Measurements from ENCODE around the gene ACAT1.

The ACAT1 gene

GRCh38 chr11:108121274-108122155, at the start of gene ACAT1:
ACAT1 (plus strand) TSS chr11:108121567; CDS start chr11:108121607, 40 bp downstream.
- peak within 1 kb of the TSS; percentile 63 to 71 for H3K4me3 ChIP-seq (ENCODE audit: low read depth in 1 of 2, low read length in 2 of 2)
- no peaks in the 10 kb centered on the region for H3K9me3 ChIP-seq (ENCODE audit: control insufficient read depth in 1 of 2, low read length in 2 of 2)
- peak within 1 kb of the TSS; percentile 55 for H3K27ac ChIP-seq (ENCODE audit: low read length)
- H3K4me1 ChIP-seq (ENCODE audit: control insufficient read depth in 1 of 2, insufficient read depth in 2 of 2, low read length in 2 of 2), result peaks cover 5 to 15% of the 10 kb centered on the region in 2 donors
- no peaks in the 10 kb centered on the region for H3K27me3 ChIP-seq (ENCODE audit: low read depth, low read length)
- no peaks in the 10 kb centered on the region for H3K36me3 ChIP-seq (ENCODE audit: control insufficient read depth in 1 of 2, insufficient read depth in 2 of 2, low read length in 2 of 2)

GRCh38 chr11:108084811-108085210, 36.6 kb upstream of the ACAT1 start:
- no peaks in the 10 kb centered on the region for H3K9me3 ChIP-seq (ENCODE audit: control insufficient read depth in 1 of 2, low read length in 2 of 2)
- H3K4me1 ChIP-seq (ENCODE audit: control insufficient read depth in 1 of 2, insufficient read depth in 2 of 2, low read length in 2 of 2), result no peaks in the 10 kb centered on the region
- no peak overlapping the region for H3K4me3 ChIP-seq (ENCODE audit: low read depth in 1 of 2, low read length in 2 of 2)
- H3K36me3 ChIP-seq (ENCODE audit: control insufficient read depth in 1 of 2, insufficient read depth in 2 of 2, low read length in 2 of 2), result peaks cover 16 to 20% of the 10 kb centered on the region in 2 donors
- no peak overlapping the region for H3K27ac ChIP-seq (ENCODE audit: low read length)
- H3K27me3 ChIP-seq (ENCODE audit: low read depth, low read length), result no peaks in the 10 kb centered on the region

GRCh38 chr11:108085672-108086071, 35.7 kb upstream of the ACAT1 start:
- Histone ChIP-seq H3K4me1 (ENCODE audit: control insufficient read depth in 1 of 2, insufficient read depth in 2 of 2, low read length in 2 of 2) (no peaks in the 10 kb centered on the region), H3K4me3 (ENCODE audit: low read depth in 1 of 2, low read length in 2 of 2) (no peak overlapping the region), H3K36me3 (ENCODE audit: control insufficient read depth in 1 of 2, insufficient read depth in 2 of 2, low read length in 2 of 2) (peaks cover 14 to 16% of the 10 kb centered on the region in 2 donors), H3K27ac (ENCODE audit: low read length) (no peak overlapping the region), H3K9me3 (ENCODE audit: control insufficient read depth in 1 of 2, low read length in 2 of 2) (no peaks in the 10 kb centered on the region), H3K27me3 (ENCODE audit: low read depth, low read length) (no peaks in the 10 kb centered on the region)

GRCh38 chr11:108092134-108092533, 29.2 kb upstream of the ACAT1 start:
- Histone ChIP-seq H3K36me3 (ENCODE audit: control insufficient read depth in 1 of 2, insufficient read depth in 2 of 2, low read length in 2 of 2) (peaks cover 15 to 29% of the 10 kb centered on the region in 2 donors), H3K4me1 (ENCODE audit: control insufficient read depth in 1 of 2, insufficient read depth in 2 of 2, low read length in 2 of 2) (no peaks in the 10 kb centered on the region), H3K27ac (ENCODE audit: low read length) (no peak overlapping the region), H3K9me3 (ENCODE audit: control insufficient read depth in 1 of 2, low read length in 2 of 2) (no peaks in the 10 kb centered on the region), H3K27me3 (ENCODE audit: low read depth, low read length) (no peaks in the 10 kb centered on the region), H3K4me3 (ENCODE audit: low read depth in 1 of 2, low read length in 2 of 2) (no peak overlapping the region)

GRCh38 chr11:108093128-108093904, 28.1 kb upstream of the ACAT1 start:
- no peaks in the 10 kb centered on the region for H3K27me3 ChIP-seq (ENCODE audit: low read depth, low read length)
- H3K27ac ChIP-seq (ENCODE audit: low read length), result no peak overlapping the region
- no peak overlapping the region for H3K4me3 ChIP-seq (ENCODE audit: low read depth in 1 of 2, low read length in 2 of 2)
- H3K36me3 ChIP-seq (ENCODE audit: control insufficient read depth in 1 of 2, insufficient read depth in 2 of 2, low read length in 2 of 2), result peaks cover 21 to 41% of the 10 kb centered on the region in 2 donors
- no peaks in the 10 kb centered on the region for H3K4me1 ChIP-seq (ENCODE audit: control insufficient read depth in 1 of 2, insufficient read depth in 2 of 2, low read length in 2 of 2)
- H3K9me3 ChIP-seq (ENCODE audit: control insufficient read depth in 1 of 2, low read length in 2 of 2), result no peaks in the 10 kb centered on the region

- no peaks in the 10 kb centered on the region for H3K9me3 ChIP-seq (ENCODE audit: control insufficient read depth in 1 of 2, low read length in 2 of 2)
- H3K36me3 ChIP-seq (ENCODE audit: control insufficient read depth in 1 of 2, insufficient read depth in 2 of 2, low read length in 2 of 2), result peaks cover 25 to 61% of the 10 kb centered on the region in 2 donors
- H3K4me3 ChIP-seq (ENCODE audit: low read depth in 1 of 2, low read length in 2 of 2), result no peak overlapping the region
- H3K27me3 ChIP-seq (ENCODE audit: low read depth, low read length), result no peaks in the 10 kb centered on the region
- H3K27ac ChIP-seq (ENCODE audit: low read length), result no peak overlapping the region
- no peaks in the 10 kb centered on the region for H3K4me1 ChIP-seq (ENCODE audit: control insufficient read depth in 1 of 2, insufficient read depth in 2 of 2, low read length in 2 of 2)
These were observed 24.2 kb upstream of the ACAT1 start for GRCh38 chr11:108097179-108097578.

- H3K36me3 ChIP-seq (ENCODE audit: control insufficient read depth in 1 of 2, insufficient read depth in 2 of 2, low read length in 2 of 2), result peaks cover 30 to 56% of the 10 kb centered on the region in 2 donors
- H3K27me3 ChIP-seq (ENCODE audit: low read depth, low read length), result no peaks in the 10 kb centered on the region
- H3K27ac ChIP-seq (ENCODE audit: low read length), result no peak overlapping the region
- H3K9me3 ChIP-seq (ENCODE audit: control insufficient read depth in 1 of 2, low read length in 2 of 2), result no peaks in the 10 kb centered on the region
- H3K4me3 ChIP-seq (ENCODE audit: low read depth in 1 of 2, low read length in 2 of 2), result no peak overlapping the region
- H3K4me1 ChIP-seq (ENCODE audit: control insufficient read depth in 1 of 2, insufficient read depth in 2 of 2, low read length in 2 of 2), result no peaks in the 10 kb centered on the region
These were observed 20.1 kb upstream of the ACAT1 start for GRCh38 chr11:108101090-108101775.

- no peaks in the 10 kb centered on the region for H3K9me3 ChIP-seq (ENCODE audit: control insufficient read depth in 1 of 2, low read length in 2 of 2)
- H3K27ac ChIP-seq (ENCODE audit: low read length), result no peak overlapping the region
- H3K4me1 ChIP-seq (ENCODE audit: control insufficient read depth in 1 of 2, insufficient read depth in 2 of 2, low read length in 2 of 2), result no peaks in the 10 kb centered on the region
- no peaks in the 10 kb centered on the region for H3K36me3 ChIP-seq (ENCODE audit: control insufficient read depth in 1 of 2, insufficient read depth in 2 of 2, low read length in 2 of 2)
- H3K27me3 ChIP-seq (ENCODE audit: low read depth, low read length), result no peaks in the 10 kb centered on the region
- no peak overlapping the region for H3K4me3 ChIP-seq (ENCODE audit: low read depth in 1 of 2, low read length in 2 of 2)
These were observed 10.2 kb upstream of the ACAT1 start for GRCh38 chr11:108111126-108111525.

- Histone ChIP-seq H3K27me3 (ENCODE audit: low read depth, low read length) (no peaks in the 10 kb centered on the region), H3K9me3 (ENCODE audit: control insufficient read depth in 1 of 2, low read length in 2 of 2) (no peaks in the 10 kb centered on the region), H3K27ac (ENCODE audit: low read length) (no peak overlapping the region), H3K4me3 (ENCODE audit: low read depth in 1 of 2, low read length in 2 of 2) (no peak overlapping the region), H3K36me3 (ENCODE audit: control insufficient read depth in 1 of 2, insufficient read depth in 2 of 2, low read length in 2 of 2) (no peaks in the 10 kb centered on the region), H3K4me1 (ENCODE audit: control insufficient read depth in 1 of 2, insufficient read depth in 2 of 2, low read length in 2 of 2) (no peaks in the 10 kb centered on the region)
These were observed 9.3 kb upstream of the ACAT1 start for GRCh38 chr11:108112057-108112456.

GRCh38 chr11:108115500-108116140, 5.7 kb upstream of the ACAT1 start:
- no peaks in the 10 kb centered on the region for H3K27me3 ChIP-seq (ENCODE audit: low read depth, low read length)
- H3K4me1 ChIP-seq (ENCODE audit: control insufficient read depth in 1 of 2, insufficient read depth in 2 of 2, low read length in 2 of 2), result no peaks in the 10 kb centered on the region
- no peaks in the 10 kb centered on the region for H3K36me3 ChIP-seq (ENCODE audit: control insufficient read depth in 1 of 2, insufficient read depth in 2 of 2, low read length in 2 of 2)
- H3K9me3 ChIP-seq (ENCODE audit: control insufficient read depth in 1 of 2, low read length in 2 of 2), result no peaks in the 10 kb centered on the region
- peak overlapping the region; percentile 83 for H3K27ac ChIP-seq (ENCODE audit: low read length)
- peak overlapping the region in 1 of 2 donors; percentile 14 for H3K4me3 ChIP-seq (ENCODE audit: low read depth in 1 of 2, low read length in 2 of 2)
